Epithelial cell of prostate (primary cell): Measurements from ENCODE around the gene TIMM23.
"Not testable (repeated sequence)": the region's sequence is repeated elsewhere in the genome, so short reads cannot be mapped to it uniquely, and the experiment has no call there.

Experiments used
- DNase-seq: peaks from one replicate; pipeline ENCODE4 v3.0.0-alpha.2; 2011; ENCODE audit warnings: low read depth, low spot score
- H3K27ac ChIP-seq: fragments of 450-650 bp; 2 replicates; pipeline ENCODE4 v1.5.1; 2017; ENCODE audit warnings: mild to moderate bottlenecking

The TIMM23 gene

GRCh38 chr10:45972106-45972812, at the start of gene TIMM23:
TSS of gene TIMM23 (plus strand) at chr10:45972489. CDS start at chr10:45972625, 136 bp downstream.
- DNase-seq, result peak; percentile 36
- peak within 1 kb of the TSS; percentile 65 for H3K27ac ChIP-seq

GRCh38 chr10:45926790-45927189, 45.5 kb upstream of the TIMM23 start:
- H3K27ac ChIP-seq, DNase-seq: not testable (repeated sequence)

GRCh38 chr10:45931305-45931704, 41.0 kb upstream of the TIMM23 start:
- not testable (repeated sequence) for H3K27ac ChIP-seq, DNase-seq

- H3K27ac ChIP-seq, result not testable (repeated sequence)
These were observed 37.5 kb upstream of the TIMM23 start for GRCh38 chr10:45934788-45935187.

GRCh38 chr10:45939176-45939697, 33.1 kb upstream of the TIMM23 start:
- H3K27ac ChIP-seq, DNase-seq: not testable (repeated sequence)

More at GRCh38 chr10:45934788-45935187, 37.5 kb upstream of the TIMM23 start:
- DNase-seq, result not testable (repeated sequence)

GRCh38 chr10:45941196-45941595, 31.1 kb upstream of the TIMM23 start:
- DNase-seq, H3K27ac ChIP-seq: not testable (repeated sequence)

- not testable (repeated sequence) for H3K27ac ChIP-seq, DNase-seq
These were observed 26.8 kb upstream of the TIMM23 start for GRCh38 chr10:45945476-45945875.

- H3K27ac ChIP-seq, DNase-seq: not testable (repeated sequence)
These were observed 24.9 kb upstream of the TIMM23 start for GRCh38 chr10:45947363-45947762.

- H3K27ac ChIP-seq, DNase-seq: not testable (repeated sequence)
These were observed 23.5 kb upstream of the TIMM23 start for GRCh38 chr10:45948801-45949200.

- H3K27ac ChIP-seq, DNase-seq: not testable (repeated sequence)
These were observed 17.9 kb upstream of the TIMM23 start for GRCh38 chr10:45954367-45954766.

GRCh38 chr10:45956634-45957033, 15.7 kb upstream of the TIMM23 start:
- not testable (repeated sequence) for H3K27ac ChIP-seq, DNase-seq

- not testable (repeated sequence) for DNase-seq, H3K27ac ChIP-seq
These were observed 14.4 kb upstream of the TIMM23 start for GRCh38 chr10:45957928-45958327.

GRCh38 chr10:45962686-45963452, 9.4 kb upstream of the TIMM23 start:
- not testable (repeated sequence) for DNase-seq
- H3K27ac ChIP-seq, result peak overlapping the region; percentile 56

GRCh38 chr10:45971019-45971418, 1.3 kb upstream of the TIMM23 start:
- not testable (repeated sequence) for DNase-seq
- H3K27ac ChIP-seq, result peak overlapping the region; percentile 65

GRCh38 chr10:45971742-45972105, 565 bp upstream of the TIMM23 start:
- H3K27ac ChIP-seq, result peak overlapping the region; percentile 65
- DNase-seq, result not testable (repeated sequence)

- not testable (repeated sequence) for DNase-seq
These were observed 502 bp downstream of the TIMM23 start for GRCh38 chr10:45972813-45973169.

GRCh38 chr10:45974041-45974440, 1.8 kb downstream of the TIMM23 start:
- DNase-seq, H3K27ac ChIP-seq: not testable (repeated sequence)

More at GRCh38 chr10:45972813-45973169, 502 bp downstream of the TIMM23 start:
- peak overlapping the region; percentile 65 for H3K27ac ChIP-seq

- H3K27ac ChIP-seq, DNase-seq: not testable (repeated sequence)
These were observed 6.3 kb downstream of the TIMM23 start for GRCh38 chr10:45978554-45978953.

- H3K27ac ChIP-seq, DNase-seq: not testable (repeated sequence)
These were observed 9.1 kb downstream of the TIMM23 start for GRCh38 chr10:45981367-45981766.

- not testable (repeated sequence) for DNase-seq
These were observed 11.4 kb downstream of the TIMM23 start for GRCh38 chr10:45983538-45984186.

More at GRCh38 chr10:45983538-45984186, 11.4 kb downstream of the TIMM23 start:
- not testable (repeated sequence) for H3K27ac ChIP-seq
